GM12891 (cell line): Measurements from ENCODE around the gene CMPK2.

Experiments
- DNase-seq: peaks from one replicate; pipeline ENCODE4 v3.0.0; 2011; ENCODE audit warnings: low spot score; ENCODE audit not compliant: insufficient read length
- FAIRE-seq: peaks from 2 replicates; lab custom pipeline; 2011; peaks lifted over from hg19 to GRCh38; lab: Jason Lieb, UNC
- PAX5 ChIP-seq: IDR thresholded peaks from 2 replicates; pipeline ENCODE4 v1.6.1; 2011; ENCODE audit warnings: low read length, moderate library complexity, mild to moderate bottlenecking; ENCODE audit not compliant: insufficient read depth, severe bottlenecking
- POLR2A ChIP-seq: IDR thresholded peaks from 2 replicates; pipeline ENCODE4 v1.6.1; 2011; ENCODE audit warnings: low read depth, low read length, control low read depth
- POLR2AphosphoS5 ChIP-seq: IDR thresholded peaks from 2 replicates; pipeline ENCODE4 v1.6.1; 2011; ENCODE audit warnings: low read depth, low read length, control low read depth
- POU2F2 ChIP-seq: IDR thresholded peaks from 2 replicates; pipeline ENCODE4 v1.6.1; 2011; ENCODE audit warnings: low read depth, mild to moderate bottlenecking, control low read depth, low read length, moderate library complexity
- SPI1 ChIP-seq: IDR thresholded peaks from 2 replicates; pipeline ENCODE4 v1.6.1; 2011; ENCODE audit warnings: low read depth, low read length, control low read depth
- TAF1 ChIP-seq: IDR thresholded peaks from 2 replicates; pipeline ENCODE4 v1.6.1; 2011; ENCODE audit warnings: low read depth, low read length, control low read depth

Gene CMPK2

DNA sequence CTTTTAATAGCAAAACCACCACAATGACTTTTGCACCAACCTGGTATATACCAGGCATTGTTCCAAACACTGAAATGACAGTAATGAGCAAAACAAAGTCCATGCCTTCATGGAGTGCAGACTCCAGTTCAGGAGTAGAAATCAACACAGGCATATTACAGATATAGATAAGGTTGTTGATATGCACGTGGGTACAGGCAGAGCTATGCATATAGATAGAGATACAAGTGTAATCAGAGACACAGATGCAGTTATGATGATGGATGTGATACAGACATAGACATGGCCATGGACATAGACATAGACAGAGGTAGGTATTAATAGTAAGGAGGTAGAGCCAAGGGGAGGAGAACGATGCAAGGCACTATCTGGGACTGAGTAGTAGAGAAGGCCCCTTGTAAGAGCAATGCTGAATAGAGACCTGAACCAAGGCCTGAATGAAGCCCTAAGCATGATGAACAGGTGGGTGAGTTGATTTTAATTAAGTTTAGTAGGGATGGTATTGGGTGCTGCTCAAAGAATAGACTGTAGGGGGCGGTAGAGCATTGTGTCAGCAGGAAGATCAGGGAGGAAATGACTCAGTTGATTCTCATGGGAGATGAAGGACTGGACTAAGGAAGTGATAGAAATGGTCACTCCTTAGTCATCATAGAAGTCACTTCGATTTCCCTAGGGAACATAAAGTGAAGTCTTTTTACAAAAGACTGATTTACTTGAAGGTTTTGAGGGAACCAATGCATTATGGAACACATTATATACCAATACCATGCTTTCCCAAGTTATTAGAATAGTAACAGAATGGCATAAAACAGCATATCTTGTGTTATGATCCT lies 39.4 kb downstream of the CMPK2 start:
- TF ChIP-seq PAX5 (no peak), SPI1 (peak; percentile 63)
- DNase-seq (peak; percentile 28), FAIRE-seq (peak; percentile 86)

DNA sequence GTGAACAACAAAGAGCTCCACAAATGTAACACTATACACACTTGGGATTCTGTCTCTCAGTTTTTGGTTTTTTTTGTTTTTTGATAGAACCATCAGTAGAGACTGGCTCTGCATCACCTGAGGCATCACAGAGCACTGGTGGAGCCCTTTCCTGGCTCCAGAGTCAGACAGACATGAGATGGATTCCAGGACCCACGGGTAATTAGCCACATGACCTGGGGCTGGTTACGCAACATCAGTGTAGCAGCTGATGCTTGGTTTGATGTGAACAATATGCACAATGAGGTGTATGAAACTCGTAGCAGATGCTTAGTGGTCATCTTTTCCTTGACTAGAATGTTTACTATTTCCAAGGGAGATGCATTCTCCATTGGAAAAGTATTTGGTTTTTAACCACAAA lies 40.7 kb downstream of the CMPK2 start:
- no peak for TF ChIP-seq TAF1
- TF ChIP-seq POU2F2 = no peak
- no peak for TF ChIP-seq POLR2AphosphoS5
- TF ChIP-seq PAX5 = no peak
- no peak for TF ChIP-seq POLR2A
- no peak for TF ChIP-seq SPI1
- FAIRE-seq (no peak), DNase-seq (no peak)

- DNase-seq (no peak), FAIRE-seq (no peak)
- TF ChIP-seq SPI1 (no peak), POU2F2 (no peak), POLR2AphosphoS5 (no peak), TAF1 (no peak), POLR2A (no peak), PAX5 (no peak)
These were observed 42.6 kb downstream of the CMPK2 start for GRCh38 chr2:6823111-6823510.

GRCh38 chr2:6822406-6822805 lies 43.3 kb downstream of the CMPK2 start:
- TF ChIP-seq POLR2AphosphoS5 (no peak), TAF1 (no peak)
- FAIRE-seq = no peak

GRCh38 chr2:6820903-6821584 lies 44.7 kb downstream of the CMPK2 start:
- DNase-seq = no peak
- TF ChIP-seq POLR2A (no peak), PAX5 (no peak), TAF1 (no peak), POU2F2 (no peak), SPI1 (no peak), POLR2AphosphoS5 (no peak)
- FAIRE-seq = no peak

More at GRCh38 chr2:6822406-6822805, 43.3 kb downstream of the CMPK2 start:
- DNase-seq = no peak

- FAIRE-seq (no peak), DNase-seq (no peak)
- TF ChIP-seq POLR2A (no peak), SPI1 (no peak), POU2F2 (no peak), PAX5 (no peak), TAF1 (no peak), POLR2AphosphoS5 (no peak)
These were observed 45.5 kb downstream of the CMPK2 start for GRCh38 chr2:6820236-6820635.

DNA sequence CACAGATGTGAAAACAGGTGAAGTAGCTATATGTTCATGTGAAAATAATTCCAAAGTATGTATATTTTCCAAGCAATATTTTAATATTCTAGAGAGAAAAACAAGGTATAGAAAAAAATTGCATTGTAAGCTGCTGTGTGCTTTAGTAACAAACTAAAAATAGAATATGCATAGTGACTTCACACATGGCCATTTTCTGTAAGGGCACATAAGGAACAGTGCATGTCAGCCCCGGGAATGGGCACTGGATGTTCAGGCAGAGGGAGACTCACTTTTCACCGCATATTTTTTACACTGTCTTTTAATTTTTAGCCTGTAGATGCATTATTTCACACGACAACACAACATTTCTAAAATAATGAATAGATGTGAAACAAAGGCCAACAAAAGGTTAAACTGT lies 46.0 kb downstream of the CMPK2 start:
- no peak for DNase-seq
- no peak for FAIRE-seq
- TF ChIP-seq POU2F2 = no peak
- no peak for TF ChIP-seq POLR2AphosphoS5
- TF ChIP-seq PAX5 = no peak
- TF ChIP-seq TAF1 = no peak
- no peak for TF ChIP-seq POLR2A

DNA sequence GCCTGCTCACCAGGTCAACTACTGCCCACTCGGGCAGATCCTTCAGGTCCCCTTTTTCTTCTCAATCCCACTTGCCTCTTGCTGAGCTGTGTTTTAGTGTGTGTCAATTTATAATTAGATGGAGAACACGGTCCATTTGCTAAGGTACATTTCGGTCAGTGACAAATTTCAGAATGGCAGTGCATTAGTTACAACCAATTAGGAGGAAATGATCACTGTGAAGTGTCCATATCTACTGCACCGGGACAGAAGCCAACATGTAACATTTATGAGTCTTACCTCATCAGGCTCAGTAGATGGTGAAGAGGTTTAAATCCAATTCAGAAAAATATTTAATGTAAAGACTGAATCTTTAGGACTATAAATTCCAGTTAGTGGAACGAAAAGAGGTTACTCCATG lies 47.7 kb downstream of the CMPK2 start:
- TF ChIP-seq TAF1 (no peak), POLR2A (no peak), POLR2AphosphoS5 (no peak), POU2F2 (no peak), PAX5 (no peak), SPI1 (no peak)
- no peak for FAIRE-seq
- no peak for DNase-seq

- TF ChIP-seq SPI1 = no peak
- TF ChIP-seq POU2F2 = no peak
- TF ChIP-seq PAX5 = no peak
- no peak for TF ChIP-seq TAF1
- no peak for TF ChIP-seq POLR2AphosphoS5
- no peak for TF ChIP-seq POLR2A
- DNase-seq = no peak
- no peak for FAIRE-seq
These were observed 50.8 kb downstream of the CMPK2 start for GRCh38 chr2:6814869-6815268.

GRCh38 chr2:6814312-6814711 lies 51.4 kb downstream of the CMPK2 start:
- DNase-seq (no peak), FAIRE-seq (no peak)
- TF ChIP-seq SPI1 (no peak), POLR2A (no peak), PAX5 (no peak), POU2F2 (no peak), POLR2AphosphoS5 (no peak), TAF1 (no peak)
